BE2C (cell line): ENCODE results near the gene GALNT9.
"Not testable (repeated sequence)": the region's sequence is repeated elsewhere in the genome, so short reads cannot be mapped to it uniquely, and the experiment has no call there.

Experiments used
- DNase-seq: peaks from one replicate; pipeline ENCODE4 v3.0.0-alpha.2; 2020
- H3K27me3 ChIP-seq: fragments of 250-450 bp; sonication (Bioruptor Pico); 2 replicates; pipeline ENCODE4 v1.5.1; 2020; ENCODE audit warnings: mild to moderate bottlenecking
- H3K36me3 ChIP-seq: fragments of 250-450 bp; sonication (Bioruptor Pico); 2 replicates; pipeline ENCODE4 v1.5.1; 2020; ENCODE audit warnings: mild to moderate bottlenecking
- H3K4me1 ChIP-seq: fragments of 250-450 bp; sonication (Bioruptor Pico); 2 replicates; pipeline ENCODE4 v1.5.1; 2020
- H3K4me3 ChIP-seq: 2 replicates; pipeline ENCODE4 v1.5.1; 2011; ENCODE audit warnings: low read depth, low read length
- H3K9me3 ChIP-seq: fragments of 250-450 bp; sonication (Bioruptor Pico); 2 replicates; pipeline ENCODE4 v1.5.1; 2020
- TF ChIP-seq, protein P1 (sequence below): IDR thresholded peaks from 2 replicates; pipeline ENCODE4 v1.5.1; 2012; ENCODE audit warnings: mild to moderate bottlenecking, low read depth, low read length

Gene GALNT9

DNA sequence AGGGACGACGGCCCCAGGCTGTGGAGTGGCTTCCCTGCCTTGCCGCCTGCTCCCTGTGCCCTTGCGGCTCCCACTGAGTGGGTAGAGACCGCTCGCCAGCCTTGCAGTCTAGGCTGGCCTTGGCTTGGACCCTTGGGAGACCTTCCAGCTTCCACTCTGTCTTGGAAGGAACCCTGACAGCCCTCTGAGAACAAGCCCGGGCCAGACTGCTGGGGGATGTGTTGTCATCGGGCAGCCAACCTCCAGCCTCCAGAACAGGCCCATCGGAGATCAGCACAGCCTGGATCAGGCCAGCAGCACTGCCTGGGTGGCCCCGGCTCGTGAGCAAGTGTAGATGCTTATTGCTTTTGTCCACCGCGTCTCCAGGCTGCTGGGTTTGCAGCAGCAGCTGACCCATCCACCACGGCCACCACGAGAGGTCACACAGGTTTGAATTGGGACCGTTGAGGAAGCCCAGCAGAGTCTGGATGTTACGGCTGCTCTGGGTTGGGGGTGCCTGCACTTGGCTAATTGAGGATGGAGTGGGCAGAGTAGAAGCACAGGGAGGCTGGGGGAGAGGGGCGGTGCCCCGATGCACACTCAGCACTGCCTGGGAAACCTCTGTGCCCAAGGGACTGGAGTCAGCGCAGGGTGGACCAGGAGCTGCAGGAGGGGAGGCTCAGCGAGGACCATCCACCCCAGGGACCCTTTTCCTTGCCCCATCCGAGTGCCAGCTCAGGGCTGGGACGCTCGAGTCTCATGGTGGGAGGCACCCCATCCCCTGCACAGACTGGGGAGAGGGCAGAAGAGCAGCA lies 129.7 kb downstream of the GALNT9 start:
- no peak for DNase-seq
- H3K9me3 ChIP-seq = no peaks in the 10 kb centered on the region
- no peak overlapping the region for H3K4me3 ChIP-seq
- peaks cover 95% of the 10 kb centered on the region for H3K27me3 ChIP-seq
- H3K36me3 ChIP-seq = no peaks in the 10 kb centered on the region
- H3K4me1 ChIP-seq = no peaks in the 10 kb centered on the region
- TF ChIP-seq, protein P1, sequence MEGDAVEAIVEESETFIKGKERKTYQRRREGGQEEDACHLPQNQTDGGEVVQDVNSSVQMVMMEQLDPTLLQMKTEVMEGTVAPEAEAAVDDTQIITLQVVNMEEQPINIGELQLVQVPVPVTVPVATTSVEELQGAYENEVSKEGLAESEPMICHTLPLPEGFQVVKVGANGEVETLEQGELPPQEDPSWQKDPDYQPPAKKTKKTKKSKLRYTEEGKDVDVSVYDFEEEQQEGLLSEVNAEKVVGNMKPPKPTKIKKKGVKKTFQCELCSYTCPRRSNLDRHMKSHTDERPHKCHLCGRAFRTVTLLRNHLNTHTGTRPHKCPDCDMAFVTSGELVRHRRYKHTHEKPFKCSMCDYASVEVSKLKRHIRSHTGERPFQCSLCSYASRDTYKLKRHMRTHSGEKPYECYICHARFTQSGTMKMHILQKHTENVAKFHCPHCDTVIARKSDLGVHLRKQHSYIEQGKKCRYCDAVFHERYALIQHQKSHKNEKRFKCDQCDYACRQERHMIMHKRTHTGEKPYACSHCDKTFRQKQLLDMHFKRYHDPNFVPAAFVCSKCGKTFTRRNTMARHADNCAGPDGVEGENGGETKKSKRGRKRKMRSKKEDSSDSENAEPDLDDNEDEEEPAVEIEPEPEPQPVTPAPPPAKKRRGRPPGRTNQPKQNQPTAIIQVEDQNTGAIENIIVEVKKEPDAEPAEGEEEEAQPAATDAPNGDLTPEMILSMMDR = no peak

DNA sequence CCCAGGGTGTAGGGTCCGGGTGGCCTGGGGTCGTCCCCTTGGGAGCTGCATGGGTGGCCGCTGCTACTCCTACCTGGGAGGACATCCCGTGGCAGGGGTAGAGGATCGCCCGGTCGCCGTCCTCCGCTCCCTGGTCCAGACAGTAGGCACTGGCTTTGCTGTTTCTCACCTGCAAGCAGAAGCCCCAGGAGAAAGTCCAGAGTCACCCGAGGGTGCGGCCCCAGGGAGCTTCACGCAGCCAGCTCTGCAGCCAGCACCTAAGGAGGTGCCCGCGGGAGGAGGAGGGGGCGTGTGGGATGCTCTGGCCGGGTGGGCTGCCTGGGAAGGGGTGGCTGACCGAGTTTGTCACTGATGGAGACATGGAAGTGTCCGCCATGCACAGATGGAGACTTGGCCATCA lies 130.3 kb downstream of the GALNT9 start:
- H3K27me3 ChIP-seq = peaks cover 95% of the 10 kb centered on the region
- TF ChIP-seq, protein P1 = no peak

DNA sequence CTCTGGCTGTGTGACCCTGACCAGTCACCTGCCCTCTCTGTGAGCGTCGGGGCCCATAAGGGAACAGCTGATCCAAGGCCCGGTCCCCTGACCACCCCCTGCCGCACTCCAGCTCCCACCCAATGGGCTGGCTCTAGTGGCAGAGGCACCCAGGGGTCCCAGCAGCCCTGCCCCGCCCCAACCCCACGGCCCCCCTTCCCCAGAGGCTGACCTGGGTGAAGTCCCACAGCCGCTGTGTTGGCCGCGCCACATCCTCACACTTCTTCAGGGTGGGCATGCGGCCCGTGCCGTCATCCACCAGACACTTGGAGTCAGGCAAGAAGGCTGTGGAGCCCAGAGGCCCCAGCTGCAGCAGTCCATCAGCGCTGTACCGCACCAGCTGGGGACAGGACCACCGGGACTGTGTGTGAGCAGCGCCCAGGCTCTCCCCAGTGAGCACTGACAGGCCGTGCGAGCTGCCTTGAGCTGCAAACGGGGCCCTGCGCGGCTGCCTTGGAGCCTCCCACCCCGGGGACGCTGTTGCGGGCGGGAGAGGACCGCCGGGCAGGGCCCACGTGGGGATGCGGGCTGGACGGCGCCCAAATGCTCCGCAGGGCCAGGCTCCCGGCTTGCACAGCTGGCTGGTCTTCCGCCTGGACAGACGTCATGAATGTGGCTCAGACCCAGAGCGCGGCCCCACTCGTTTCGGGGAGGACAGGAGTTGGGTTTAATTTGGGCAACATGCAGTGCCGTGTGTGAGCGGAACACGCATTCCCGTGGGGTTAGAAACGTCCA lies 131.6 kb downstream of the GALNT9 start:
- H3K36me3 ChIP-seq = no peaks in the 10 kb centered on the region
- no peak for DNase-seq
- TF ChIP-seq, protein P1 = no peak
- peaks cover 6% of the 10 kb centered on the region for H3K9me3 ChIP-seq
- H3K4me1 ChIP-seq = no peaks in the 10 kb centered on the region
- no peak overlapping the region for H3K4me3 ChIP-seq
- peaks cover 95% of the 10 kb centered on the region for H3K27me3 ChIP-seq

More for the DNA sequence above, 130.3 kb downstream of the GALNT9 start:
- Histone ChIP-seq H3K4me3 (no peak overlapping the region), H3K4me1 (no peaks in the 10 kb centered on the region), H3K36me3 (no peaks in the 10 kb centered on the region), H3K9me3 (peaks cover 2% of the 10 kb centered on the region; the same call in 1 of the 2 replicates)
- DNase-seq = no peak

DNA sequence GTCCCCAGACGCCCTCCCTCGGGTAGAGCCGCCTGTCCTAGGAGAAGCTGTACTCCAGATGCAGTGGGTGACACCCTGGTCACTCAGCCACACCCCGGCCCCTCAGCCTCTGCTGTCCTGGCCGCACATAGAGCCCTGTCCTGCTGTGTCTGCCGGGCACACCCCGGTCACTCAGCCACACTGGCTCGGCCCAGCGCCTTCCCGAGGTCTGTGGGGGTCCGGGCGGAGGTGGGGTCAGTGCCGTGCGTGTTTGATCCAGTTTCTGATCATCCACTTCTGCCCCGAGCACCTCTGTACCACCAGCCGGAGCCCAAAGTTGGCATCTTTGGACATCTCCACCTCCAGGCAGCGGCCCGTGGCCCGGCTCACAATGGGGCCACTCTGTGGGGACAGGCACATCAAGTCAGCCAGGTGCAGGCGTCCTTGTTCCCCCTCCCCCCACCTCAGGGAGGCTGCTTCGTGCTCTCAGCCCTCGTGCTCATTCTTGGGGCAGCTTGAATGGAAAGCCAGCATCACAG lies 132.5 kb downstream of the GALNT9 start:
- Histone ChIP-seq H3K27me3 (peaks cover 93% of the 10 kb centered on the region), H3K4me1 (peaks cover 7% of the 10 kb centered on the region), H3K9me3 (peaks cover 6% of the 10 kb centered on the region), H3K36me3 (no peaks in the 10 kb centered on the region), H3K4me3 (no peak overlapping the region)
- TF ChIP-seq, protein P1 = no peak
- no peak for DNase-seq

DNA sequence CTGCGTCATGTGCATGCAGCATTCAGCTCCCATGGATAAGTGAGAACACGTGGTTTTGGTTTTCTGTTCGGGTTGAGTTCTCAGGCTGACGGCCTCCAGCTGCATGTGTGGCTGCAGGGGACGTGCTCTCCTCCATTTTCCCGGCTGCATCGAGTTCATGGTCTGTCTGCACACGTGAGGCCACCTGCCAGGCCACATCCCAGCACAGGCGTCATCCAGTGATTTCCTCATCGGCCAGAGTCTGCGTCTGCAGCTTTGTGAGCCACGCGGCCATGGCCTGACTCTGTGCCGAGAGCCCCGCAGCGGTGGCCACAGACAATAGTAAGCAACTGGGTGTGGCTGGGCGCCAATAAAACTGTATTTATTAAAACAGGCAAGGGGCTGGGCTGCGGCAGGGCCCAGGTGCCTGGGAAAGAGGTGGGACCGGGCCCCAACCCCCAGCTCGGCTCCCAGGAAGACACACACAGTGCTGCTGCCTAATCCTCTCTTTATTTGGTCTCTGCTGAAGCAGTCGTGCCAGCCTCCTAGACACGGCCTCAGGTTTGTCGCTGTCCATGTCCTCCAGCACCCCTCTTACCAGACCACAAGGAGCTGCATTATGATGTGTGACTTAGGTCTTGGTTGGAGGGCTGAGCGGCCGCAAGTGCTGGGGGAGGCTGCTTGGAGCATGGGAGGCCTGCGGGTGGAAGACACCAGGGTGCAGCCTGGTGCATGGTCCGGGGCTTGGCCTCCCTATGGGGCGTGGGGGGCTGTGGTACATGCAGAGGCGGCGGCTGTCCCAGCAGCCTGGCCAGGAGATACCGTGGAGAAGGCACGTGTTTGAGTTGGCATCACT lies 133.1 kb downstream of the GALNT9 start:
- Histone ChIP-seq H3K27me3 (peaks cover 93% of the 10 kb centered on the region), H3K9me3 (peaks cover 6% of the 10 kb centered on the region), H3K4me1 (peaks cover 10% of the 10 kb centered on the region), H3K4me3 (no peak overlapping the region), H3K36me3 (no peaks in the 10 kb centered on the region)
- DNase-seq = no peak
- TF ChIP-seq, protein P1 = no peak

DNA sequence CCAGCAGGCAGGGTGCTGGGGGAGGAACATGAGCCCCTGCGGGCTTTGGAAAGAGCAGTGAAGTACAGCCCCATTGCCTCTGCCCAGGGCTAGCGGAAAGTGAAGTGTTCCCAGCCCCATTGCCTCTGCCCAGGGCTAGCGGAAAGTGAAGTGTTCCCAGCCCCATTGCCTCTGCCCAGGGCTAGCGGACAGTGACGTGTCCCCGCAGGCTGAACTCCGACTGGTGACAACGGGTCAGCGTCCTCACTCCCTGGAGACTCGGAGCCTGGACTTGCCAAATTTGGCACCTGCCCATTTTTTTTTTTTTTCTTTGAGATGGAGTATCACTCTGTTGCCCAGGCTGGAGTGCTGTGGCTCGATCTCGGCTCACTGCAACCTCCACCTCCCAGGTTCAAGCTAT lies 134.1 kb downstream of the GALNT9 start:
- peaks cover 93% of the 10 kb centered on the region for H3K27me3 ChIP-seq
- H3K4me3 ChIP-seq, DNase-seq: not testable (repeated sequence)

More for the DNA sequence above, 134.1 kb downstream of the GALNT9 start:
- H3K36me3 ChIP-seq, H3K9me3 ChIP-seq, H3K4me1 ChIP-seq: not testable (repeated sequence)
